ENCODE results near the gene ACSM5.
A peak's percentile ranks its signal among the peaks of the same experiment; 100 is the strongest.
"Not testable (repeated sequence)": the region's sequence is repeated elsewhere in the genome, so short reads cannot be mapped to it uniquely, and the experiment has no call there.

The ACSM5 gene

DNA sequence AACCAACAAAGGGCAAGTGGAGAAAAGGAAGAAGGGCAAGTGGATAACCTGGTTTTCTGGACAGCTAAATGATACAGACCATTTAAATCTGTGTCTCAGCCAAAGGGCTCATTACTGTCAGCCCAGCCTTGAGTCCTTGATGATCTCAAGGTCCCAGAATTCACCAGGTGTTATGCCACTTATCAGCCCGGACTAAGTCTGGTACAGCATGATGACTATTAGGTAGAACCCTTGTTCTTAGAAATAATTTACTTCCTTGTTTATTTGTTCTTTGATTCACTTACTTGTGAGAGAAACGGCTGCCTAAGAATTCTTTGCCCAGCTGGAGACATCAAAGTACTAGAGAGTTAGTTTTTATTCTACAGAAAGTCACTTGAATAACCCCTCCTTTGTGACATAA, 8.3 kb upstream of the ACSM5 start:
- DNase-seq: no peak

GRCh38 chr16:20401475-20402016, 7.8 kb upstream of the ACSM5 start:
- no peak for DNase-seq

DNA sequence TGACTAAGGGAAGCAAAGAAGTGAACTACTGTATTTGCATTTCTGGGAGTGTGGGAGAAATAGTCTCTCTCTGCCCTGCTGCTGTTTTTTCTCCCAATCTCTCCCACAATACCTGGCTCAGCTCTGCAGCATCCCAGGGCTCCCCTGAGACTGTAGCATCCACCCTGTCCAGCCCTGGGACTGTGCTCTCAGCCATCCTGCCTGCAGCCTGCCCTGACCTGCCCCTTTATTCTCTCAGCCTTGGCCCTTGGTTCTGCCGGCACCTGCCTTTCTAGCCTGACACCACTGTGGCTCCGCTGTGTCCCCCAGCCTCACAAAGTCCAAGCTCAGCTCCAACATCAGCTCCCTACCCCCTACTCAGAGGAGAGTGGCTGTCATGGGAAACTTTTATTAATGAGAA, 6.7 kb upstream of the ACSM5 start:
- DNase-seq: no peak

- no peak for DNase-seq
Observed at GRCh38 chr16:20404637-20405036, 4.7 kb upstream of the ACSM5 start, which contains the start of gene PDILT. PDILT (minus strand) TSS chr16:20404737; CDS start chr16:20399300, 5,437 bp downstream.

DNA sequence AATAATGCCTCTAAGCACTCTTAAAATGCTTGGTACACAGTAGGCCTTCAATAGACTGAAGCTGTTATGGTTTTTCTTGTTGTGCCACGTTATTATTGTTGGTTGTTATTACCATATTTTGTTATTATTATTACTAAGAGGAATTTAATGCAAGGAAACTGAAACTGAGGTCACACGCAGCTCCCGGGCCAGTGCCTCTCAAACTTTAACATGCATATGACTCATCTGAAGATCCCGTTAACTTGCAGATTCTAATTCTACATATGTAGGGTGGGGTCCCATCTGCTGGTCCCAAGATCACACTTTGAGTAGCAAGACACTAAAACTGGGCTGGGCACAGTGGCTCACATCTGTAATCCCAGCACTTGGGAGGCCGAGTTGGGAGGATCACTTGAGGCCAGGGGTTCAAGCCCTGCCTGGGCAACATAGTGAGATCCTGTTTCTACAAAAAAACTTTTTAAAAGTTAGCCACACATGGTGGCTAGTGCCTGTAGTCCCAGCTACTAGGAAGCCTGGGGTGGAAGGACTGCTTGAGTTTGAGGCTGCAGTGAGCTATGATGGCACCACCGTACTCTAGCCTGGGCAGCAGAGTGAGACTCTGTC, 888 bp downstream of the ACSM5 start:
- peak; percentile 16 for DNase-seq

DNA sequence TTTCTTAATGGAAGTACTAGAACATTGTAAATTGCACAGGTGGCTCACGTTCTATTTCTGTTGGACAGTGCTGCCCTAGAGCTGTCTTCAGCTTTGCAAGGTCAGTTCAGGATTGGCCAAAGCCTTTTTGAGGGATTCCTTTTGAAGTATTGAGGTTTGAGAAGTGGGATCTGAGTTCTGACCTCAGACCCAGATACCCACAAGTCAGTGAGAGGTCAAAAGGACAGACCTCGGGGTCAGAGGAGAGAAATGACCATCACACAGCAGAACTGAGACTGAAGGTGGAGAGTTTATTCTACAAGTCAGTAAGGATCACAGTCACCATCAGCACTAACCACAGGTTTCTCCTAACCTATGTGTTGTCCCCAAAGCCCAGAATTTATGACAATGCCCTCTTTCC, 1.7 kb downstream of the ACSM5 start:
- no peak for DNase-seq

GRCh38 chr16:20415541-20415940, 6.2 kb downstream of the ACSM5 start:
- DNase-seq: no peak

DNA sequence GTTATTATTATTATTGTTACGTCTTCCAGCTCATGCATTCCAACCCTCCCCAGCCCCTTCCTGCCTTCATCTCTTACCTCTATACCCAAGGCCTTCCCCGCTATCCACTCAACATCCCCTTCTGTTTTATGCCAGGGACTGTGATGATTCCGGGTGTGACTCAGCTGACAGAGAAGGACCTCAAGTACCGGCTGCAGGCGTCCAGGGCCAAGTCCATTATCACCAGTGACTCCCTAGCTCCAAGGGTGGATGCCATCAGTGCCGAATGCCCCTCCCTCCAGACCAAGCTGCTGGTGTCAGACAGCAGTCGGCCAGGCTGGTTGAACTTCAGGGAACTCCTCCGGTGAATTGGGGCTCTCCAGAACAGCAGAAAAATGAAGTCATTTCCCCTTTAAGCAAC, 9.8 kb downstream of the ACSM5 start:
- not testable (repeated sequence) for DNase-seq

DNA sequence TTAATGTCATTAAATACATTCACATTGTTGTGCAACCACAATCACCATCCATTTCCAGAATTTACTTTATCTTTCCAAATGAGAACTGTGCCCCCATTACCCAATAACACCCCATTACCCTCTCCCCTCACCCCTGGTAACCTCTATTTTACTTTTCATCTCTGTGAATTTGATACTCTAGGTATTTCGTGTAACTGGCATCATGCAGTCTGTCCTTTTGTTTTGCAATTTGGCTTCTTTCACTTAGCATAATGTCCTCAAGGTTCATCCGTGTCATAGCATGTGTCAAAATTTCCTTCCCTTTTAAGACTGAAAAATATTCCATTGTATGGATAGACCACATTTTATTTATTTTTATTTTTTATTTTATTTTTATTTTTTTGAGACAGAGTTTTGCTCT, 12.4 kb downstream of the ACSM5 start:
- not testable (repeated sequence) for DNase-seq

- not testable (repeated sequence) for DNase-seq
Observed at GRCh38 chr16:20423772-20424128, 14.4 kb downstream of the ACSM5 start.

- DNase-seq: no peak
Observed at GRCh38 chr16:20424129-20424866, 15.0 kb downstream of the ACSM5 start.

DNA sequence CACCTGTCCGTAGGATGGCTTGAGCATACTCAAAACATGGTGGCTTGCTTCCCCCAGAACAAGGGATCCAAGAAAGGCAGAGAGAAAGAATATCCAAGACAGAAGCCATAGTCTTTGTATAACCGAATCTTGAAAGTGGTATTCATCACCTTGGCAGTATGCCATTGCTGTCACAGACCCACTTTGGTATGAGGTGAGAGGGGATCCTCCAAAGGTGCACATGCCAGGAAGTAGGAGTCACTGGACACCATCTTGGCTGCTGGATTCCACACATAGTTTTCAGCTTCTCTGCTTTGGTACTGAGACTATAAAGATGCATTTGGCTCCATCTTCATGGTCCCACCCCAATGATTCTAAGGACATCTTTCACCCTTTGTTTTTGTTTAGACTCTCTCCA, 18.1 kb downstream of the ACSM5 start:
- not testable (repeated sequence) for DNase-seq

DNA sequence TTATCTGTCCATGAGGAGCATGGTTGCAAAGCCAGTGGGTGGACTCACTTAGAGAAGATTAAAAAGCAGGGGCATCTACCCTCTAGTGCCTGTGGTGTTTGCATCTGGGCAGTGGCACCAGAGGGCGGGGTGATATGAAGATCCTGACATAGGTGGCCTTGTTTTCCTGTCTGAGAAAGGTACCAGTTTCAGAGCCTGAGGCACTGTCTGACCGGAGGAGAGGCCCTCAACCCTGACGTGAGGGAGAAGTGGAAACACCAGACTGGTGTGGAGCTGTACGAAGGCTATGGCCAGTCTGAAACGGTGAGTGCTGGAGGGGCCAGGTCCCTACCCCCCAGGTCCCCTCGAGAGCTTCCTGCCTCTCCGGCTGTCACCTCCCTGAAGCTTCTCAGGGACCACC, 20.2 kb downstream of the ACSM5 start:
- not testable (repeated sequence) for DNase-seq

DNA sequence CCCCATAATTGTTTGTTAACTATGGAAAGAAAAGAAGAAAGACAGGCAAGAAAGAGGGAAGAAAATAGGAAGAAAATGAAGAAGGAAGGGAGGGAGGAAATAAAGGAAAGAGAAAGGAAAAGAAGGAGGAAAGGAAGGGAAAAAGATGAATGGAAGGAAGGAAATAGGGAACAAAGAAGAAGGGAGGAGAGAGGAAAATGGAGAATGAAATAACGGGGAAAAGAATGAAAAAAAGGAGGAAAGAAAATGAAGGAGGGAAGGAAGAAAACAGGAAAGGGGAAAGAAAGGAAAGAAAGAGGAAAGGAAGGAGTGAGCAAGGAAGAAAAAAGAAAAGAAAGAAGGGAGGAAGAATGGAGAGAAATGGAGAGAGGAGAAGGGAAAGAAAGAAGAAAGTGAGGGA, 21.1 kb downstream of the ACSM5 start:
- not testable (repeated sequence) for DNase-seq

GRCh38 chr16:20430948-20431347, 21.6 kb downstream of the ACSM5 start:
- DNase-seq: no peak

DNA sequence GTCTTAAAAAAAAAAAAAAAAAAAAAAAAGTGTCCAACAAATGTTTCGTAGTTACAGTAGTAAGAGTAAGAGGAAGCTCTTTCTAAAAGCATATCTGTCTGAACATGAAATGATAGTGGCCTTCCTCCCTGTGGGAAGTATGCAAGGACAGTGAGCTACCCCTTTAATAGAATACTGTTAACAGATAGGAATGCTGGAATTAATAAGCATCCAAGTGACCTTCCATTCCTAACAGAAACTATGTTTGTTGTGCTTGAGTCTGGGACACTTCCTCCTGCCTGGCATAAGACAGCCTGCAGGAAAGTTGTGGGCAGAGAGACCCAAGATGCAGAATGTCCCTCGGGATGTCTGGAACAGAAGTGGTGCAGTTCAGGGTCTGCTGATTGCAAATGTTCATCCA, 29.6 kb downstream of the ACSM5 start:
- DNase-seq: not testable (repeated sequence)

DNA sequence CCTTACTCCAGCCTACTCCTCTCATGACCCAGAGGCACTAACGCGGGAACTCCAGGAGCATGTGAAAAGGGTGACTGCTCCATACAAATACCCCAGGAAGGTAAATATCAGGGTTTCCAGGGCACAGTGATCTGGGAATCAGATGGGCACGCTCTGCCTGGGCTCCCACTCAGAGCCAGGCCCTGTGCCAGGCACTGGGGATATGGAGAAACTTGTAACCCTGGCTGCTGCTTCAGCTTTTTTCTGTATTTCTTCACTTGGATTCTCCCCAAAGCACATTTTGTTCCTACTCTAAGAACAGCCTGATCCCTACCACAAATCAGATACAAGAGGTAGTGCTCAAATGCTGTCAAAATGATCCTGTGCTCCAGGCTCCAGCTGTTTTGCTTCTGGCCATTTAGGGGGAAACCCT, 30.5 kb downstream of the ACSM5 start:
- DNase-seq: not testable (repeated sequence)

DNA sequence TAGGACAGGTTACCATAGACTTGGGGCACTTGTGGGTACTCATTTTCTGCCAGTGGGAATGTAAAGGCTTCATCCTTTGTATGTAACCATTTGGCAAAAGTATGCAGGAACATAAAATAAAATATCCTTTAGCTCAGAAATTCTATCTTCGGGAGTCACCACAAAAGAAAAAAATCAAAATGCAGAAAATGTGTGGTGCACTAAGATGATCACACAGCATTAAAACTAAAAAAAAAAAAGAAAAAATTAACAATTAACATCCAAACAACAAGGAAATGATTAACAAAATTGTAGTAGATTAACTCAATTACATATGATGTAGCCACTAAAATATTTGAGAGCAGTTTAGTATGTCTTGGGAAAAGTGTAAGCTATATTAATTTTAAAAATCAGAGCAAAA, 31.4 kb downstream of the ACSM5 start:
- not testable (repeated sequence) for DNase-seq

- DNase-seq: no peak
Observed at GRCh38 chr16:20441191-20441590, 31.9 kb downstream of the ACSM5 start.

GRCh38 chr16:20441859-20442258, 32.5 kb downstream of the ACSM5 start:
- DNase-seq: not testable (repeated sequence)

DNA sequence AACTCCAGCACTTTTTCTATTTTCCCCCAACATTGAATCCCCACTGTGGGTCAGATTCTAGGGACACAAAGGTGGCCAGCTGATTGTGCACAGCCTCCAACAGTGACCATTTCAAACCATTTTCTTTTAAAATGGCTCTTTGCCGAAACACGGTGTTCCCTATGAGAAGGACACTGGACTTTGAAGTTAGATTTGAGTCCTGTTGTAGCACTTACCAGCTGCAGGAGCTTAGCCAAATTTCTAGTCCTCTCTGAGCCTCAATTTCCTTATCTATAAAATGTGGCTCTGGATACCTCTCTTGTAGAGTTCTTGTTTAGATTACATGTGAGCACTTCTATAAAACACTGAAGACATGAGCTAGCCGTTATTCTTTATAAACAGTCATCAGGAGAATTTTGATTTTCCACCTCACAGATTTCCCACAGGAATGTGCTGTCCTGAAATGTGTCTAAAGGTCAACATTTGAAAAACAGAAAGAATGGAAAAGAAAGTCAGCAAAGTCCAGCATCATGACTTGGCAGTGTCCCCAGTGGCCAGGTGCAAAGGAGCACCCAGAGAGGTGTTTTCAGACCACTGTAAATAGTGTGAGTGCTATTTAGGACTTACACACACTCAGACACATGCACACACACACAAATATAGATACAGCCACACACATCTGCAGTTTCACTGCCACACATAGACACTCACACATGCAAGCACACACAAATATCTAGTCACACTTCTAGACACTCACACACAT, 37.5 kb downstream of the ACSM5 start:
- not testable (repeated sequence) for DNase-seq

DNA sequence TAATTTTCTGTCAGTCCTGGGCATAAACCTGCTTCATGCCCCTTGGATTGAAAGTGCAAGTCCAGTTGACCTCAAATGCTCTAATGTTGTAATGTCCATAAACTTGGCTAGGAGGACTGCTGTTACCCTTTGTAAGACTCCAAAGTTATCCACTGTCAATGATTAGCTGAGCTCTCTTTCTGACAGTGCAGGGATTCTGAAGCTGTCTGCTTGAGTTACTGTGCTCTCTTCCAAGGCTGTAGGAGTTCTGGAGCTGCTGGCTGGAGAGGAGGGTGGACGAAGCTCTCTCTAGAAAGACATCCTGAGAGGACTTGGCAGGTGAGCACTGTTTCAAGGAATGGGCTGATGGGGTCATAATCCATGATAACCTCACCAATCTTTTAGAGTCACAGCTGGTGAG, 42.0 kb downstream of the ACSM5 start, which contains the start of gene ACSM2A:
Gene ACSM2A (plus strand): TSS at position 158 of the 400 bp plus-strand sequence. CDS start 8,594 bp downstream, outside the sequence.
- DNase-seq: not testable (repeated sequence)

DNA sequence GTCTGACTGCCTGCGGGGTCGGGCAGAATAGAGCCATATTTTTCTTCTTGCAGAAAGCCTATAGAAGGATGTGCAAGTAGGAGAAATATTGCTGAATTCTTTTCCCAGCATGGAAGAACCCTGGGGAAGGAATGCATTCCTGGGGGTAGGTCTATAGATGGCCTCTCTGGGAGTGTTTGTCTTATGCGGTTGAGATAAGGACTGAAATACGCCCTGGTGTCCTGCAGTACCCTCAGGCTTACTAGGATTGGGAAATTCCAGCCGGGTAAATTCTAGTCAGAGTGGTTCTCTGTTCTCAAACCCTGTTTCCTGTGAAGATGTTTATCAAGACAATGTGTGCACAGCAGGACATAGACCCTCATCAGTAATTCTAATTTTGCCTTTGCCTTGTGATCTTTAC, 44.3 kb downstream of the ACSM5 start:
- not testable (repeated sequence) for DNase-seq

All from CD4-positive, alpha-beta T cell treated with Interferon gamma for 1 hour (primary cell).